HG03457 (cell line): ENCODE measurements around the gene KRT23.

Experiments used
- ATAC-seq: cut with Tn5 transposase; IDR thresholded peaks from one replicate; pipeline ENCODE4 v1.9.1; 2021; ENCODE audit warnings: moderate number of reproducible peaks; ENCODE audit not compliant: unreplicated experiment

Gene KRT23

GRCh38 chr17:40910441-40910841, 27.0 kb downstream of the KRT23 start:
- ATAC-seq, result no peak

GRCh38 chr17:40909755-40910154, 27.7 kb downstream of the KRT23 start:
- no peak for ATAC-seq

- no peak for ATAC-seq
Observed at GRCh38 chr17:40909351-40909750, 28.1 kb downstream of the KRT23 start.

GRCh38 chr17:40906613-40907012, 30.8 kb downstream of the KRT23 start:
- no peak for ATAC-seq

GRCh38 chr17:40905370-40905769, 32.1 kb downstream of the KRT23 start:
- no peak for ATAC-seq

- ATAC-seq, result no peak
Observed at GRCh38 chr17:40903129-40903847, 34.2 kb downstream of the KRT23 start.

- ATAC-seq, result no peak
Observed at GRCh38 chr17:40902498-40902897, 34.9 kb downstream of the KRT23 start.

- no peak for ATAC-seq
Observed at GRCh38 chr17:40901981-40902474, 35.4 kb downstream of the KRT23 start.

GRCh38 chr17:40900809-40901356, 36.6 kb downstream of the KRT23 start:
- ATAC-seq, result no peak

- no peak for ATAC-seq
Observed at GRCh38 chr17:40896916-40897455, 40.5 kb downstream of the KRT23 start.

GRCh38 chr17:40895106-40895730, 42.2 kb downstream of the KRT23 start:
- no peak for ATAC-seq

- ATAC-seq, result no peak
Observed at GRCh38 chr17:40888196-40888720, 49.2 kb downstream of the KRT23 start.

- no peak for ATAC-seq
Observed at GRCh38 chr17:40886090-40886489, 51.4 kb downstream of the KRT23 start.

- no peak for ATAC-seq
Observed at GRCh38 chr17:40884708-40885512, 52.5 kb downstream of the KRT23 start, which contains the start of gene KRT20. Gene KRT20, minus strand, starts transcription at chr17:40885242. Its CDS starts 57 bp downstream, at chr17:40885185.

GRCh38 chr17:40883626-40884334, 53.7 kb downstream of the KRT23 start:
- ATAC-seq, result no peak

- ATAC-seq, result no peak
Observed at GRCh38 chr17:40883031-40883430, 54.4 kb downstream of the KRT23 start.

- no peak for ATAC-seq
Observed at GRCh38 chr17:40879026-40879425, 58.4 kb downstream of the KRT23 start.

- no peak for ATAC-seq
Observed at GRCh38 chr17:40878044-40878443, 59.4 kb downstream of the KRT23 start.

GRCh38 chr17:40873801-40874200, 63.6 kb downstream of the KRT23 start:
- ATAC-seq, result no peak

GRCh38 chr17:40873255-40873654, 64.2 kb downstream of the KRT23 start:
- ATAC-seq, result no peak
